HG02610 (cell line): ENCODE measurements around the gene LRCH3.

ENCODE experiments used
- ATAC-seq: cut with Tn5 transposase; IDR thresholded peaks from one replicate; pipeline ENCODE4 v1.9.1; 2021; ENCODE audit warnings: mild to moderate bottlenecking, moderate library complexity; ENCODE audit not compliant: unreplicated experiment

LRCH3 gene

DNA sequence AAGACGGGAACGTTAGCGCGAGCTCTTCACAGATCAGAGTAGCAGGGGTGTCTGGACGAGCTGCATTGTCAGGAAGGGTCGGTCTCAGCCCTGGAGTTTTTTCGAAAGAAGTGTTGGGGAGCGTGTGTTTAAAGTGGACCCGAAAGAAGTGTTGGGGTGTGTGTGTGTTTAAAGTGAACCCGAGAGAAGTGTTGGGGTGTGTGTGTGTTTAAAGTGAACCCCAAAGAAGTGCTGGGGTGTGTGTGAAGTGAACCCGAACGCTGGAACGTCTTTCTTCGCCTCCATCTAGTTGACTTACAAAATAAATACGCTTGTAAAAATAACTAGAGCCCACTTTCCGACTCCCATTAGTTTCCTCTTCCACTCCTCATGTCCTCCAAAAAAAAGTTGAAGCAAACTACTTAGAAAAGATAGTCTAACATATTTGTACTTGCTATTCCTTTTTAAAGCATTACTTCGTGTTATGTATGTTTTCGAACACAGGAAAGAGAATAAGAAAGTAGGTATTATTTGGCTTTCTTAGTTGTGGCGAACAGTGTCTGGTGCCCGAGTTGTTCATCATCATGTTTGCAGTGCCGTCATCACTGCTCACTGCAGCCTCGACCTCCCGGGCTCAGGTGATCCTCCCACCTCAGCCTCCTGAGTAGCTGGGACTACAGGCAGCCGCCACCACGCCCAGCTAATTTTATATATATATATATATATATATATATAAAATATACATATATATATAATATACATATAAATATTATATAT lies 1.0 kb downstream of the LRCH3 start:
- peak; percentile 7 for ATAC-seq

GRCh38 chr3:197793247-197793646 lies 2.2 kb downstream of the LRCH3 start:
- peak; percentile 36 for ATAC-seq

- ATAC-seq, result no peak
Measured at GRCh38 chr3:197794115-197794514, 3.1 kb downstream of the LRCH3 start.

- ATAC-seq, result no peak
Measured at GRCh38 chr3:197795200-197795599, 4.1 kb downstream of the LRCH3 start.

GRCh38 chr3:197796087-197796486 lies 5.0 kb downstream of the LRCH3 start:
- no peak for ATAC-seq

DNA sequence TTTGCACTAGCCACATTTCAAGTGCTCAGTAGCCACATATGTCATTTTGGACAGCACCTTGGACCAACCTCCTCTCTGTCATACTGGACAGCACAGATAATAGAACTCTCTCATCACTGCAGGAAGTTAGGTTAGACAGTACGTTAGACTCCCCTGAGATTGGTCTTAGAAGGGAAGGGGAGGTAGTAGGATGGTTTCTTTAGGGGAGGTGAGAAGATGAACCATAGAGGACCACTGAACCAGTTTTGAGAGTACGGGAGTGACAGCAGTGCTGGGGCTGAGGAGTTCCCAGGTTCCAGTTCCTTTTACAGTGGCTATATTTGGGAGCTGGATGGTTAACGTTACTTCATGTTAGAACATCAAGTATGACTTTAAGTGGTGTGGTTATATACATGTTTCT lies 7.8 kb downstream of the LRCH3 start:
- ATAC-seq, result peak; percentile 71

- no peak for ATAC-seq
Measured at GRCh38 chr3:197800379-197800778, 9.3 kb downstream of the LRCH3 start.

DNA sequence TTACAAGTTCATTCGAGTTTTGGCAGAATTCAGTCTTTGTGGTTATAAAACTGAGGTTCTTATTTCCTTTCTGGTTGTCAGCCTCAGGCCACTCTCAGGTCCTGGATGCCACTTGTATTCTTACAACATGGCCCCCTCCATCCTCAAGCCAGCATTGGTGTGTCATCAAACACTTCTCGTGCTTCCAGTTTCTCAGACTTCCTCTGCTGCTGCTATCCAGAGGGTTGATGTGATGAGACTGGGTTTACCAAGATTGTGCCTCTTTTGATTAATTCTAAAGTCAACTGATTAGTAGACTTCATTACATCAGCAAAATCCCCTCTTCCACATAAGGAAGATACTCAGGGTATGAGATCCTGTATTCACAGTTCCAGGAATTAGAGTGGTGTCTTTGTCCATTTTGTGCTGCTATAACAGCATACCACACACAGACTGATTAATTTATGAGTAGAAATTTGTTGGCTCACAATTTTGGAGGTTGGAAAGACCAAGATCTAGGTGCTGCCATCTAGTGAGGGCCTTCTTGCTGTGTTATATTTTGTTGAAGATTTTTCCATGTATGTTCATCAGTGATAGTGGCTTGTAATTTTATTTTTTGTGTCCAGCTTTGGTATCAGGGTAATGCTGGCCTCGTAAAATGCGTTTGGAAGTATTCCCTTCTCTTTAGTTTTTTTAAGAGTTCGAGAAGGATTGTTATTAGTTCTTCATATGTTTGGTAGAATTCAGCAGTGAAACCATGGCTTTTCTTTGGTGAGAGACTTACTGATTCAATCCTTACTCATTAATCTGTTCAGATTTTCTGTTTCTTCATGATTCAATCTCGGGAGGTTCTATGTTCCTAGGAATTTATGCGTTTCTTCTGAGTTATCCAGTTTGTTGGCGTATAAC lies 11.1 kb downstream of the LRCH3 start:
- no peak for ATAC-seq

- ATAC-seq, result no peak
Measured at GRCh38 chr3:197802779-197803459, 11.9 kb downstream of the LRCH3 start.

GRCh38 chr3:197804511-197804910 lies 13.5 kb downstream of the LRCH3 start:
- no peak for ATAC-seq

GRCh38 chr3:197807969-197808587 lies 17.0 kb downstream of the LRCH3 start:
- no peak for ATAC-seq

- no peak for ATAC-seq
Measured at GRCh38 chr3:197809356-197810020, 18.4 kb downstream of the LRCH3 start.

GRCh38 chr3:197810901-197811300 lies 19.8 kb downstream of the LRCH3 start:
- ATAC-seq, result no peak

- ATAC-seq, result no peak
Measured at GRCh38 chr3:197811343-197811742, 20.3 kb downstream of the LRCH3 start.

- ATAC-seq, result no peak
Measured at GRCh38 chr3:197814372-197814771, 23.3 kb downstream of the LRCH3 start.

DNA sequence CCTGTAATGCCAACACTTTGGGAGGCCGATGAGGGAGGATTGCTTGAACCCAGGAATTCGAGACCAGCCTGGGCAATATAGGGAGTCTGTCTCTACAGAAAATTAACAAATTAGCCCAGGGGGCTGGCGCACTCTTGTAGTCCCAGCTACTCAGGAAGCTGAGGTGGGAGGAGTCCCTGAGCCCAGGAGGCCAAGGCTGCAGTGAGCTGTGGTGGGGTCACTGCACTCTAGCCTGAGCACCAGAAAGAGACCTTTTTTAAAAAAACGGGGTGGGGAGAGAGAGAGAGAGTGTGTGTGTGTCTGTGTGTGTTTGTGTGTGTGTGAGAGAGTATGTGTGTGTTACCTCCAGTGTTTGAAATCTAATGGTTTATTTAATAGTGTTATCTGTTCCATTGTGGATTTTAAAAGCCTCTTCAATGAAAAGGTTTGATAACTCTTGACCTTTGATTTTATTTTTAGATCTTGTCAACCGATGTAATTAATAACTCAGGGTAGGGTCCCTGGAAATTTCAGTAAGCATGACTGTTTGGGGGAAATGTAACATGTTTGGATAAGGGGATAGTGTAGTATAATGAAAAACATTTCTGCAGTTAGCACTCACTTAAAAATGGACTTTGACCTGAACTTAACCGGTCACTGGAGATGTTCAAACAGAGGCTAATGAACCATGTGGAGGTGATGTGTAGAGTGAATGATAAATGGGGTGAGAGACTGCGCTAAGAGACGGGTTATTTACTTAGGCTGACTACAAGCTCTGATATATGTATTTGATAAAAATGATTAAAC lies 29.7 kb downstream of the LRCH3 start:
- no peak for ATAC-seq

DNA sequence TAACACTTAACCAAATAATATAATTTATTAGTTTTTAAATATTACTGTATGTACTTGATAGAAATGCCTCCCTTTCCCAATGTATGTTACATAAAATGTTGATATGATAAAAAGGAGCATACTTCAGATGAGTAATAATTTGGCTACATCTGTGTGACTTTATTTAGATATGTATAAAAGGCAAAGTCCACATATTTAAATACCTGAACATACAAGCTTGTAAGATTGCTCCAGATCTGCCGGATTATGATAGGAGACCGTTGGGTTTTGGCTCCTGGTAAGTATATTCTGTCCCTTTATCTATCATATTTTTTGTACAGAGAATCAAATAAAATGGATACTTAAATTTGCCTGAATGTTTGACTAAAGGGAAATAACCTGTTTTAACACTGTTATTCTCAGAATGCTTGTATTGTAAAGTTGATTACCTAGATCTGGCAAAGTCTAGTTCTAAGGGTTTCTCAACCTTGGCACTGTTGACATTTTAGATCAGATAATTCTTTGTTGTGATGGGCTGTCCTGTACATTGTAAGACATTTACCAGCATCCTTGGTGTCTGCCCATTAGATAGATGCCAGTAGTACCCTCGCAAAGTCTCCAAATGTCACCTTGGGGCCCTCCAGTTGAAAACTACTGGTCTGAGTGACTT lies 38.5 kb downstream of the LRCH3 start:
- ATAC-seq, result no peak

- no peak for ATAC-seq
Measured at GRCh38 chr3:197830308-197830966, 39.4 kb downstream of the LRCH3 start.

DNA sequence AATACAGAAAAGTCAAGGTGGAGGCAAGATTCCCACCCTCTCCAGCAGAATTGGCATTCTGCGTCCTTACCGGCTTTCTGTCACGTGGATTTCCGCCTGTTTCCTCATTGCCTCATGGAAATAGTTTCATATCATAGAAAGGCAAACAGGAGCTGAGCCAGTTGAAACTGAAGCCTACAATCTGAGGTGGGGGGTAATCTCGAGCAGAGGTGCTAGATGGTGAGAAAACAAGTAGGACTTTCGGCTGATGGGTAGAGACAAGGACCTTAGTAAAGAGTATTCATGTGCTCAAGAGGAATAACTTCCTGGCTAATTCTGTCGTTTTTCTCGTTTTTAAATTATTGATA lies 39.9 kb downstream of the LRCH3 start:
- ATAC-seq, result no peak
